ENCODE data around the gene TNFSF15.

GRCh38 chr9:114837923-114838322 lies 32.1 kb upstream of the TNFSF15 start:
- TF ChIP-seq CTCF (IDR thresholded peaks at IDR 0.05) (no peak), POLR2AphosphoS5 (IDR thresholded peaks at IDR 0.05) (no peak), POLR2A (IDR thresholded peaks at IDR 0.05) (no peak)
